GM19193 (cell line): ENCODE results near the gene CCDC187.
A peak's percentile ranks its signal among the peaks of the same experiment; 100 is the strongest.

ENCODE experiments used
- POLR2A ChIP-seq: IDR thresholded peaks from 4 replicates; pipeline ENCODE4 v1.6.1; 2011; ENCODE audit not compliant: insufficient read depth, insufficient read length; ENCODE audit errors: extremely low read depth

Gene CCDC187

GRCh38 chr9:136247551-136247916 lies 56.4 kb downstream of the CCDC187 start:
- no peak for TF ChIP-seq POLR2A

GRCh38 chr9:136246849-136247550 lies 56.9 kb downstream of the CCDC187 start:
- no peak for TF ChIP-seq POLR2A

GRCh38 chr9:136245219-136246150 lies 58.4 kb downstream of the CCDC187 start, which contains the start of gene QSOX2:
Gene QSOX2, minus strand, starts transcription at chr9:136245812. Its CDS starts 9 bp downstream, at chr9:136245803.
- TF ChIP-seq POLR2A: peak; percentile 66

GRCh38 chr9:136244969-136245218 lies 59.0 kb downstream of the CCDC187 start:
- no peak for TF ChIP-seq POLR2A

GRCh38 chr9:136244122-136244968 lies 59.5 kb downstream of the CCDC187 start:
- peak; percentile 31 for TF ChIP-seq POLR2A

- no peak for TF ChIP-seq POLR2A
Observed at GRCh38 chr9:136243631-136244030, 60.3 kb downstream of the CCDC187 start.

- no peak for TF ChIP-seq POLR2A
Observed at GRCh38 chr9:136242918-136243525, 60.9 kb downstream of the CCDC187 start.

- TF ChIP-seq POLR2A: no peak
Observed at GRCh38 chr9:136242248-136242647, 61.6 kb downstream of the CCDC187 start.

GRCh38 chr9:136241542-136241941 lies 62.4 kb downstream of the CCDC187 start:
- TF ChIP-seq POLR2A: no peak

- TF ChIP-seq POLR2A: no peak
Observed at GRCh38 chr9:136240941-136241340, 63.0 kb downstream of the CCDC187 start.

GRCh38 chr9:136239983-136240330 lies 63.9 kb downstream of the CCDC187 start:
- TF ChIP-seq POLR2A: no peak

GRCh38 chr9:136239135-136239982 lies 64.5 kb downstream of the CCDC187 start:
- no peak for TF ChIP-seq POLR2A

- TF ChIP-seq POLR2A: no peak
Observed at GRCh38 chr9:136238342-136238732, 65.6 kb downstream of the CCDC187 start.
